ENCODE measurements around the gene FTO. TPM values are rescaled to one million over a fixed set of nuclear protein-coding genes. Genes with fewer than 3 reads are reported as not detected.
A peak's percentile ranks its signal among the peaks of the same experiment; 100 is the strongest.

FTO gene
- total RNA-seq, 1 donor from 2014 or later, result 85.1 TPM

DNA sequence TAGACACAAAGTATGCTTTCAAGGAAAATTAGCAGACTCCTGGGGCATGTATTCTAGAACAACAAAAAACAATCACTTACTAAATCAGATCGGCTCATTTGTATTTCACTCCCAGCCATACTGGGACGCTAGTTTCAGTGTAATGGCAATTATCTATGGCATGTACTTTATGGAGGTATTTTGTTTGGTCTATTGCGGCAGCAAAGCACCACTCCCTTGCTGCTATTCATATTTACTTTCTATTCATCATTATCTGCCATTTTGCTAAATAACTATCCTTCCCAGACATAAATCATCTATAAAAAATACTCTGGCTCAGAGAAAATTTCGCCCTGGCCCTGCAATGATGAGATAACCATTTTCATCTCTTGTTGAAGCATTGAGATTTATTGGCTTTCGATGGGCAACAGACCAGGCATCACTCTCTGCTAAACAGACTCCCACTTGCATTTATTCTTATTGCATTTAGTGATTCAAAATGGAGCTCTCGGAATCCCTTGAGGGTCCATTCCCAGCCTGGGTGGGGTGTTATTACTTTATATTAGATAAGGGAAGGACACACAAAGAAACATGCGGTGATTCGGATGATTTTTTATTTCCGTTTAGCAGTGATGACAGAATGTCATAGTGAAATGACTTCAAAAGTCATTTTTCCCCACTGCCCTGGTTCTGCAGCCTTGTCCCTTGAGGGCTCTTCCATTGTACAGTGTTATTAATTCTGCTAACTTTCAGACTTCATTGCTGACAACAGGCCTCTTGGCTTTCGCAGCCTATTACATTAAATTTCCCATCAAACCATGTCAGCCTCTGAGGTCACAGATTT, 356.9 kb downstream of the FTO start:
- no peak for DNase-seq (ENCODE audit: extremely low spot score, unreplicated experiment)
- H3K36me3 Mint-ChIP-seq, result peaks cover 11% of the 10 kb centered on the region
- peak overlapping the region; percentile 72 for H3K27ac Mint-ChIP-seq
- H3K4me3 Mint-ChIP-seq, result peak overlapping the region; percentile 40
- H3K4me1 Mint-ChIP-seq (ENCODE audit: unreplicated experiment), result peaks cover 47% of the 10 kb centered on the region
- peaks cover 24% of the 10 kb centered on the region for H3K27me3 Mint-ChIP-seq
- no peak for TF ChIP-seq CTCF (conservative IDR thresholded peaks at IDR 0.05)
- no peaks in the 10 kb centered on the region for H3K9me3 Mint-ChIP-seq

GRCh38 chr16:54061454-54061853, 357.5 kb downstream of the FTO start:
- Mint-ChIP-seq H3K27me3 (peaks cover 24% of the 10 kb centered on the region), H3K36me3 (peaks cover 12% of the 10 kb centered on the region), H3K4me1 (ENCODE audit: unreplicated experiment) (peaks cover 47% of the 10 kb centered on the region), H3K27ac (peak overlapping the region; percentile 72), H3K4me3 (peak overlapping the region; percentile 40), H3K9me3 (no peaks in the 10 kb centered on the region)
- no peak for DNase-seq (ENCODE audit: extremely low spot score, unreplicated experiment)
- no peak for TF ChIP-seq CTCF (conservative IDR thresholded peaks at IDR 0.05)

DNA sequence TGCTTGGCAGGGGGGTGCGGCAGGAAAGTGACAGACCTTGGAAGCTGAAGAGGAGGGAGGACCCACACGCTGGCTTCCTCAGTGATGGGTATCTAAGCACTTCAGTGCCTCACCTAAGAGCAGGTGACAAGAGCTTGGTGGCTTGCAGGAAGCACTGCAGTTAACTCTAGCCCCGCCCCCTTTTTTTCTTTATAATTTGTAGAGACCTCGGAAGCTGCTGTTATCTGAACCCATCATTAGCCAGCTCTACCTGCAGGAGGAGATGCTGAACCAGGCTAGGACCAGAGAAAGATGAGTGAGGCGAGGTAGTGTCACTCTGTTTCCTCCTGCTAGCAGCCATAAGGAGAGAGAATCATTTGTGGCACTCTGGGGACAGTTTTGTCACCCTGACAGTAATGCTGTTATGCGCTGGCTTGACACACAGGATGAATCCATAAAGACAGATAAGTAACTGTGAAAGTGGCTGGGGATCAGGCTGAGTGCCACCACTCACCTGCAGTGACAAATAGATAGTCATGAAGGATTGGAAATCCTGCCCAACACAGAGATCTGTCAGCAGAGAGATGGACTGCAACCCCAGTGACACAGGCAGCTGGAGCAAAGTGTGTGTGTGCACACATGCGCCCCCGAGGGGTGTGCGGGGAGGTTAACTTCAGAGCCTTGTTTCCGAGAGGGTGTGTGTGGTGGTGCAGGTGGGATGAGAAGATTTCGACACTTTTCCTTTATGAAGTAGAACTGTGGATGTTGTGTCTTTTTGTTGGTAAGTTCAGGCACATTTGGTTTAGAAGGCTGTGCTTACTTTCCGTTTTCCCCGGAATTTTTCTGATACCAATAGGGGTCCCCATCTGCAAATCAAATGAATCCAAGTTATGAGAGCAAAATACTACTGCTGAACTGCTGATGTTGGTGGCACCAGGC, 358.7 kb downstream of the FTO start:
- peak; percentile 18 for TF ChIP-seq CTCF (conservative IDR thresholded peaks at IDR 0.05)
- peak overlapping the region; percentile 54 for H3K4me3 Mint-ChIP-seq
- H3K36me3 Mint-ChIP-seq, result peaks cover 8% of the 10 kb centered on the region
- H3K9me3 Mint-ChIP-seq, result no peaks in the 10 kb centered on the region
- H3K27ac Mint-ChIP-seq, result peak overlapping the region; percentile 72
- no peak for DNase-seq (ENCODE audit: extremely low spot score, unreplicated experiment)
- H3K4me1 Mint-ChIP-seq (ENCODE audit: unreplicated experiment), result peaks cover 47% of the 10 kb centered on the region
- peaks cover 19% of the 10 kb centered on the region for H3K27me3 Mint-ChIP-seq

- no peak for DNase-seq (ENCODE audit: extremely low spot score, unreplicated experiment)
- TF ChIP-seq CTCF (conservative IDR thresholded peaks at IDR 0.05), result no peak
- Mint-ChIP-seq H3K4me3 (peak overlapping the region; percentile 54), H3K27me3 (peaks cover 19% of the 10 kb centered on the region), H3K27ac (no peak overlapping the region), H3K9me3 (no peaks in the 10 kb centered on the region), H3K36me3 (peaks cover 8% of the 10 kb centered on the region), H3K4me1 (ENCODE audit: unreplicated experiment) (peaks cover 47% of the 10 kb centered on the region)
Measured at GRCh38 chr16:54063279-54063773, 359.4 kb downstream of the FTO start.

GRCh38 chr16:54066451-54067105, 362.6 kb downstream of the FTO start:
- Mint-ChIP-seq H3K4me1 (ENCODE audit: unreplicated experiment) (peaks cover 18% of the 10 kb centered on the region), H3K36me3 (peaks cover 4% of the 10 kb centered on the region), H3K9me3 (no peaks in the 10 kb centered on the region), H3K27me3 (peaks cover 14% of the 10 kb centered on the region), H3K27ac (no peak overlapping the region), H3K4me3 (no peak overlapping the region)
- DNase-seq (ENCODE audit: extremely low spot score, unreplicated experiment), result no peak
- TF ChIP-seq CTCF (conservative IDR thresholded peaks at IDR 0.05), result no peak

Data from type B pancreatic cell (in vitro differentiated cells).